Ammon's horn (tissue), 1 donor: ENCODE measurements around the gene MINDY3.
"Not testable (repeated sequence)": the region's sequence is repeated elsewhere in the genome, so short reads cannot be mapped to it uniquely, and the experiment has no call there.

Source experiments
- DNase-seq: peaks from one replicate; pipeline ENCODE4 v3.0.0-alpha.2; 2016; ENCODE audit warnings: low spot score

The MINDY3 gene

GRCh38 chr10:15859906-15860691 lies at the start of gene MINDY3:
MINDY3 (minus strand) TSS chr10:15860507; CDS start chr10:15860299, 208 bp downstream.
- DNase-seq = peak; percentile 94

GRCh38 chr10:15901889-15902288 lies 41.6 kb upstream of the MINDY3 start:
- DNase-seq = no peak

GRCh38 chr10:15898046-15898445 lies 37.7 kb upstream of the MINDY3 start:
- no peak for DNase-seq

DNA sequence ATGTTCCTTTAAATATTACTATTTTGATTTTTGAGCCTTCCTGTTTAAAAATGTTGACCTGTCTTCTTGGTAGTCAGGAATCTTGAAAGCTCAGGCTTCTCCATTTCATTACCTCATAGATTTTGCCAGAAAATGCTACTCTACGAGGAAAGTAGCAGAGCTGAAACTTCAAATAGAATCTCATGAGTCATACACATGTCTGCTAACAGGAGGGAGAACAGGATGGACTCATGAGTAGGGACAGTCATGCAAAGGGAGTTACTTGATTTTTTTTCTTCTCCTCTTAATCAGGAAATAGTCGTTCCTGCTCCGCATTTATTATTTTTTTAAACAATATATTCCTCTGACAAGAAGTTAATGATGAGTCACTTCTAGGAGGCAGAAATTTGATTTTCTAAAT lies 37.0 kb upstream of the MINDY3 start:
- DNase-seq = no peak

- DNase-seq = no peak
These were observed 36.3 kb upstream of the MINDY3 start for GRCh38 chr10:15896654-15897053.

DNA sequence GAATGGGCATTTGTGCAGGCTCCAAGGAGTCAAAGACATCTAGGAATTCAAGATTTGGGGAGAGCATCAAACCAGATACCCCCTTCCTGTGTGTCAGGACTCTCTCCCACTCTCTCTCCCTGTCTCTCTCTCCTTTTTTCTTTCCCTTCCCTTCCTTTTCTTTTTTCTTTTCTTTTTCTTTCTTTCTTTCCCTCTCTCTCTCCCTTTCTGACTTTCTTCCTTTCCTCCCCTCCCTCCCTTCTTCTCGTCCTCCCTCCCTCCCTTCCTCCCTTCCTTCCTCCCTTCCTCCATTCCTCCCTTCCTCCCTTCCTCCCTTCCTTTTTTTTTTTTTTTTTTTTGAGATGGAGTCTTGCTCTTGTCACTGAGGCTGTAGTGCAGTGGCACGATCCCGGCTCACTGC lies 24.1 kb upstream of the MINDY3 start:
- no peak for DNase-seq

GRCh38 chr10:15881542-15881941 lies 21.2 kb upstream of the MINDY3 start:
- no peak for DNase-seq

GRCh38 chr10:15879663-15880062 lies 19.4 kb upstream of the MINDY3 start:
- DNase-seq = peak; percentile 21

DNA sequence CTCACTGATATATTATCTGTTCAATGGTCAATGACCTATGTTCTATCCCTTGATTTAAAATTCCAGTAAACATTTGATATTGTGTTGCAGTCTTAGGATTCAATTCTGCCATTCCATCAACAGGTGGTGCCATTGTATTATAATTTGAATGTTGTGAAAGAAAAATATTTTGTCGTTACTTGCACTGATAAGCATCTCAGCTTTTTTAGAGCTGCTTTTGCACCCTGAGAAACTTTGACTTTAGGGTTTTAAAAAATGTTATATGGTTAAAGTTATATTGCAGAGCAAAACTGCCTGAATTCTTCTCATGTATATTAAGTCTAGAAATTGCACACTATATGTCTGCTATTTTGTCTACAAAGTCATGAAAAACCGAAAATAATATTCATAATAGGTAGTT lies 18.8 kb upstream of the MINDY3 start:
- DNase-seq = peak; percentile 40

DNA sequence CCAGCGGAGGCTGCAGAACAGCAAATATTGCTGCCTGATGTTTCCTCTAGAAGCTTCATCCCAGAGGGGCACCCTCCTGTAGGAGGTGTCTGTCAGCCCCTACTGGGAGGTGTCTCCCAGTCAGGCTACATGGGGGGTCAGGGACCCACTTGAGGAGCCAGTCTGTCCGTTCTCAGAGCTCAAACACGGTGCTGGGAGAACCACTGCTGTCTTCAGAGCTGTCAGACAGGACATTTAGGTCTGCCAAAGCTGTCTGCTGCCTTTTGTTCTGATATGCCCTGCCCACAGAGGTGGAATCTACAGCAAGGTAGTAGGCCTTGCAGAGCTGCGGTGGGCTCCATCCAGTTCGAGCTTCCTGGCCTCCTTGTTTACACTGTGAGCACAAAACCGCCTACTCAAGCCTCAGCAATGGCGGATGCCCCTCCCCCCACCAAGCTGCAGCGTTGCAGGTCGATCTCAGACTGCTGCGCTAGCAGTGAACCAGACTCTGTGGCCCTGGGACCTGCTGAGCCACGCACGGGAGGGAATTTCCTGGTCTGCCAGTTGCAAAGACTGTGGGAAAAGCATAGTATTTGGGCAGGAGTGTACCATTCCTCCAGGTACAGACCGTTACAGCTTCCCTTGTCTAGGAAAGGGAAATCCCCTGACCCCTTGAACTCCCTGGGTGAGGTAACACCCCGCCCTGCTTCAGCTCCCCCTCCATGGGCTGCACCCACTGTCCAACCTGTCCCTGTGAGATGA lies 17.7 kb upstream of the MINDY3 start:
- no peak for DNase-seq

GRCh38 chr10:15876274-15876673 lies 16.0 kb upstream of the MINDY3 start:
- not testable (repeated sequence) for DNase-seq

- DNase-seq = not testable (repeated sequence)
These were observed 12.3 kb upstream of the MINDY3 start for GRCh38 chr10:15872645-15873044.

GRCh38 chr10:15871823-15872222 lies 11.5 kb upstream of the MINDY3 start:
- DNase-seq = no peak

DNA sequence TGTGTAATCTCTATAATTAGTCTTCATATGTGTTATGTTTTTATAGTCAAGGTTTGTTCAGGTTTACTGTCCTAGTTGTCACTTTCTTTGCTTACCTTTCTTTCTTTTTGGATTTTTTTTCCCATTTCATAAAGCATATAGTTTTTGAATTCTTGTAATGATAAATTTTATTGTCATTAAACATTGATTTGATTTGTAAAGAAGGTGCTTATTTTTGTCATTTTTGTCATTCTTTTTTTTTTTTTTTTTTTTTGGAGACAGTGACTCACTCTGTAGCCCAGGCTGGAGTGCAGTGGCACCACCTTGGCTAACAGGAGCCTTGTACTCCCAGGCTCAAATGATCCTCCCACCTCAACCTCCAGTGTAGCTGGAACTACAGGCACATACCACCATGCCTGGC lies 9.6 kb upstream of the MINDY3 start:
- no peak for DNase-seq

DNA sequence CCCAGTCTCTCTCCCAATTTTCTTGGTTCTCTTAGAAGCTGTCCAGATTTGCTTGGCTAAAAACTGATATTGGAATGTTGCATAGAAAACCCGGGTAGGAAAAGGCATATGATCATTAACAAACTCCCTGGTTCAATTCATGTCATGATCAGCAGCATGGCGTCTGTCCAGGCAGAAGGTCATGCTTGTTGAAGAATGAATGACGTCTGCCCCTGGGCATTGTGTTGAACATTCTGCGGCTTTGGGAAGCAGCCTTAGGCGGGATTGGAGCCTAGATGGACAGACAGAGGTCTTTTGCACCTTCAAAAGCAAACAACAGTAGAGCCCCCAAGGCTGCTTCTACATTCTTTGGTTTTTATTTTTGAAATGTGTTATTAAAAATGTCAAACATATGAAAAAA lies 7.7 kb upstream of the MINDY3 start:
- no peak for DNase-seq

GRCh38 chr10:15865304-15865703 lies 5.0 kb upstream of the MINDY3 start:
- no peak for DNase-seq

GRCh38 chr10:15864419-15864818 lies 4.1 kb upstream of the MINDY3 start:
- DNase-seq = no peak

GRCh38 chr10:15863733-15864132 lies 3.4 kb upstream of the MINDY3 start:
- DNase-seq = no peak

GRCh38 chr10:15863323-15863722 lies 3.0 kb upstream of the MINDY3 start:
- no peak for DNase-seq

DNA sequence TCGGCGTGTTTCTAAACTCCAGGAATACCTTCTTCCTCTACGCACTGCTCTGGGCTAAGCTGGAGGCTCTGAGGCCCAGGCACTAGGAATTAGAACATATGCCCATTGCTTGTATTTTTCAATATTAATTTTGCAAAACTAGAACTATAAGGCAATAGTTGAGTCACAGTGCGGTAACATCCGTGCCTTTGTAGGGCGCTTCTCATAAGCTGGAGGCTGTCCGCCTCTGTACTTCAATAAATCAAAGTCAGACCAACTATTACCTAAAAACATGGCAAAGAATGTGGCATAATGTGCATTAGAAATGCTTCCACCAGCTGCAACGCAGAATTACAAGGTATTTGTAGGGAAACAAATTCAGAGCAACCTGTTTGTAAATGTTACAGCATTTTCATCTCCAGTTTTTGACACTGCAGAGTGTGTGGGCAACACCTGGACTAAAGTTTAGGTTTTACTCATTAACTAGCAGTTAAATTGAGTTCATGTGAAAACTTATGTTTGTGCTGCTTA lies 440 bp upstream of the MINDY3 start:
- DNase-seq = no peak

GRCh38 chr10:15859509-15859905 lies 800 bp downstream of the MINDY3 start:
- DNase-seq = no peak

- no peak for DNase-seq
These were observed 1.4 kb downstream of the MINDY3 start for GRCh38 chr10:15858861-15859281.

DNA sequence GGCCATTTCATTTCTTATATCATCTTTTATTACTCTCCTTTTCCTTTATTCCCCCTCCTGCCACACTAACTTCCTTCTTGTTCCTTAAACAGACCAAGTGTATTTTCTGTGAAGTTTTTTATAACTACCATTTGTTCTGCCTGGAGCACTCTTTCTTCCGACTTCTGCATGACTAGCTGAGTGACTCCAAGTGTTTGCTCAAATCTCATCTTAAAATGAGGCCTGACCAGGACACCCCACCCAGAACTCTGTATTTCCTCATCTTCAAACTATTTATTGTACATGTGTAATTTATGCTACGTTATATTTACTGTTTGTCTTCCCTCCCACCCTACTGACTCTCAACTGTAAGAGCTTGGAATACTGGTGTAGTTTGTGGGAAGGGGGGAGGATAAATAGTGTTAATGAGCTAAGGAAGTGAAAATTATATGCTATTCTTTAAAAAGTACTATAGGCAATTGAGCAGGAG lies 3.2 kb downstream of the MINDY3 start:
- DNase-seq = no peak
